GM12874 (cell line): Measurements from ENCODE around the gene PRKAG2.

Source experiments
- TF ChIP-seq, protein P1 (sequence below): IDR thresholded peaks from 2 replicates; pipeline ENCODE4 v1.5.1; 2011; ENCODE audit warnings: low read depth, mild to moderate bottlenecking, control low read depth, low read length, moderate library complexity; ENCODE audit not compliant: insufficient read depth

PRKAG2 gene

DNA sequence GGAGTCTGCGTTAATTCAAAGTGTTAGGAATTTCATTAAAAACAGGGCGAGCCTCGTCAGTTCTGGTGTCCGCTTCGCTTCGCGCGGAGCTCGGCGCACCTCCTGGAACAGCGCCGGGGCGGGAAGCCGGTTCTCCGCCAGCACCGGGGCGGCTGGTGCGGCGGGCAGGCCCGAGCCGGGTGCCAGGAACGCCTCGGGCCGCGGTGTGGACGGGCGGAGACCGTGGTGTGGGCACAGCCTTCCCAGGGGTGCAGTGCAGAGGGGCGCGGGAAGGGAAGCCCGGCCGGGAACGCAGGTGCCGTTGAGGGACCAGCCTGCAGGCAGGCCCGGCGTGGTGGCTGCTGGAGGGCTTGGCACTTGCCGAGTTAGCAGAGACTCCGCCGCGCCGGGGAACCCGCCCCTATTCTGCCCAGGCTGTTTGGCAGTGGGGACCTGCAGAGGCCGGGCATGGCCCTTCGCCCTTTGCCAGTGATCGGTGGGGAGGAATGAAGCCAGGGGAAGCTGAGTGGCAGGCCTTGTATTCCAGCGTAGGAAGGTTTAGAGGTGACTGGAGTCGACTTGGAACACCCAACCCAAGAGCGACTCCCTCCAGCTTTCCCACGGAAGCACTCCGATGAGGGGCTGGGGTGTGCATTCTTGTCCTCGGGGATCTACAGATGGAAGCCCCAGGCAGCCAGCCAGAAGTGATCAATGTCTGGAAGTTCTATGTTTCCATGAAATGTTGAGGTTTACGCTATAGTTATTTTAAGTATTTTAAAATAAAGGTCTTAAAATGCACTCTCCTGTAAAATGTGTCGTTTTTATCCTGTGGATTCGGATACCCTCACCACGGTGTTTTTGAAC, 356.3 kb downstream of the PRKAG2 start:
- TF ChIP-seq, protein P1, sequence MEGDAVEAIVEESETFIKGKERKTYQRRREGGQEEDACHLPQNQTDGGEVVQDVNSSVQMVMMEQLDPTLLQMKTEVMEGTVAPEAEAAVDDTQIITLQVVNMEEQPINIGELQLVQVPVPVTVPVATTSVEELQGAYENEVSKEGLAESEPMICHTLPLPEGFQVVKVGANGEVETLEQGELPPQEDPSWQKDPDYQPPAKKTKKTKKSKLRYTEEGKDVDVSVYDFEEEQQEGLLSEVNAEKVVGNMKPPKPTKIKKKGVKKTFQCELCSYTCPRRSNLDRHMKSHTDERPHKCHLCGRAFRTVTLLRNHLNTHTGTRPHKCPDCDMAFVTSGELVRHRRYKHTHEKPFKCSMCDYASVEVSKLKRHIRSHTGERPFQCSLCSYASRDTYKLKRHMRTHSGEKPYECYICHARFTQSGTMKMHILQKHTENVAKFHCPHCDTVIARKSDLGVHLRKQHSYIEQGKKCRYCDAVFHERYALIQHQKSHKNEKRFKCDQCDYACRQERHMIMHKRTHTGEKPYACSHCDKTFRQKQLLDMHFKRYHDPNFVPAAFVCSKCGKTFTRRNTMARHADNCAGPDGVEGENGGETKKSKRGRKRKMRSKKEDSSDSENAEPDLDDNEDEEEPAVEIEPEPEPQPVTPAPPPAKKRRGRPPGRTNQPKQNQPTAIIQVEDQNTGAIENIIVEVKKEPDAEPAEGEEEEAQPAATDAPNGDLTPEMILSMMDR: no peak

DNA sequence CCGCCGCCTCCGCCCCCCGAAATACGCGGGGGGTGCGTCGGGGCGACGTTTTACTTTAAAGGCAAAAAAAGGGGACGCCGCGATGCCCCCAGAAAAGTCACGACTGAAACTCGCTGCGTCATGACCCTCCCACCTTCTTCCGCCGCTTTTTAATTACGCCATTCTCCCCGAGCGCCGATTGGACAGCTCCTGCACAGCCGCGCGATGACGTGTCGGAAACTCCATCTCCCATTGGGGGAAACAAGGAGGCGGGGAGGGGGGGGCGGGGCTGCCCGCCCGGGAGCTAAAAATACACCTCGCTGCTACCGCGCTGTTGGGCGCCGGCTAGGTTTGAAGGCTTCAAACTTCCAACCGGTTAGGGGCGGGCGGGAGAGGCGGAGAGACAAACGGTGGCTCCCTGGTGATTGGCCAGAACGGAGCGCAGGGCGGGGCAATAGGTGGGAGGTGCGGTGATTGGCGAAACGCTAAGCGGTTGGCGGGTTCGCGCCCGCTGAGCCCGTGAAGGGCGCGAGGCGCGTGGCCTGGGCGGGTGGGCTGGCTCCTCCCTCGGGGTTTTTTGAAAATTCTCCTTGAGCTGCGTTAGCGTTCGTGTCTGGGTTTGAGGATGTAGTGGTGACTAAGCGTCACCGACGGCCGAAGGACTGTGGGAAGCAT, 357.0 kb downstream of the PRKAG2 start, which contains the start of gene RHEB:
TSS of gene RHEB (minus strand) at position 131 of the 654 bp plus-strand sequence. CDS start 384 bp downstream, outside the sequence.
- TF ChIP-seq, protein P1: no peak

DNA sequence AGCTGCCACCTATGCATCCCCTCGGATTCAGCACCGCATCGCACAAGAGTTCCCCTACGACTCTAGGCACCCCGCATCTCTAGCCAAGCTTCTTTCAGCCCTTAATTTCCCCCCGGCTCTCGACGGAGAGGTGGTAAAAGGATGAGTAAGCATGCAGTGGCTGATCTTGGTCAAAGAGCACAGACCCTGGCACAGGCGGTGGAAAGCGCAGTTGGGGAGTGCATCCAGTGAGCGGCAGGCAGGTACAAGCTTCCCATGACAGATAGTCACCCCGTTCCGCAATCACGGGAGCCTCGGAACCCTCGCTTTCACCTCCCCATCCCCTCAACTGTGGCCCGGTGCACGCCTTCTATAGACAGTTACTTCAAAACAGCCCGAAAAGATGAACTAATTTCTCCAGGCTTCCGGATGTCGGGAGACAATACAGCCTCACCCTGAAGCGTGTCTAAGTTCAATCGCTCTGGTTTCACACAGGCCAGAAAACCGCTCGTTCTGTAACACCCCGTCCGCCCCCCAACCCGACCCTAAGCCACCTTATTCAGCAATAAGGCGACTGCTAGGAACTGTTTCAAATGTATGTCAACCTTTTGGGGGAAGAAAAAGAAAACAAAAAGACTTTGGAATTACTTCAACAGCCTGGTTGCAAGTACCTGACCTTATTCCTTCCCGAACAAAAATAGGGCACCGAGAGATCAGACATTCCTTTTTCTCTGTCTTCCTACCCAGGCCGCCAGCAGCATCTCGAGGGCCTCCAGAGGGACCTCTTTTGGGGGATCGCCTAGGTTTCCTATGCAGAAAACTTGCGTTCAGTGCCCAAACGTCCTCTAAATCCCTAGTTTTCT, 358.6 kb downstream of the PRKAG2 start:
- TF ChIP-seq, protein P1: no peak

DNA sequence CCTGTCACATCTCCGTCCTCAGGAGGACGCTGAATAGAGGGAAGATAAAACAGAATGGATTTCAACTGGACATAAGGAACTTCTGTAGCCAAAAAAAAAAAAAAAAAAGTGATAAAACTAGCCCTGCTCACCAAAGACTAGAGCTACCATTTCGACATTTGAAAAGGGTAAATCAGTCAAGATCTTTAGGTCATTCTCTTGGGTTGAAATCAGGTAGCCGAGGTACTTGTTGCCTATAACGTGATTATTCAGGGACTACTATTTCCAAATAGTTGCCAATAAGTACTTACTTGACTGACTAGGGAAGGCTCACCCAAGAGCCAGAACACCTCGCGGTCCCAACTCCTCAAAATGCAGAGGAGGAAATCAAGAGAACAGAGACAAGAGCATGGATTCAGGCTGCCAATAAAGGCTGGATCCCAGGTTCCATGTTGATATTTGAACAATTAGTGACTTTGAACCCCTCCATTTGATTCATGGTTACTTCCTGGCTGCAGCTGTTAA, 359.3 kb downstream of the PRKAG2 start:
- TF ChIP-seq, protein P1: no peak

DNA sequence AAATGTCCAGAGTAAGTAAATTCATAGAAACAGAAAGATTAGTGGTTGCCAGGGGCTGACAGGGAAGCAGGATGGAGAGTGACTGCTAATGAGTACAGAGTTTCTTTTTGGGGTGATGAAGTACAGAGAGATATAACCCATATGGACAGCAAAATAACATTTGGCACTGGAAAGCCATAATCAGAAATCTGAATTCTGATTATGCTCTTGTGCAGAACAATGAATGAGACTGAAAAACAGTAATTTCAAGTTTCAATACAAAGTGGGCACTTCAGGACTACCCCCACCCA, 361.7 kb downstream of the PRKAG2 start:
- TF ChIP-seq, protein P1: no peak

DNA sequence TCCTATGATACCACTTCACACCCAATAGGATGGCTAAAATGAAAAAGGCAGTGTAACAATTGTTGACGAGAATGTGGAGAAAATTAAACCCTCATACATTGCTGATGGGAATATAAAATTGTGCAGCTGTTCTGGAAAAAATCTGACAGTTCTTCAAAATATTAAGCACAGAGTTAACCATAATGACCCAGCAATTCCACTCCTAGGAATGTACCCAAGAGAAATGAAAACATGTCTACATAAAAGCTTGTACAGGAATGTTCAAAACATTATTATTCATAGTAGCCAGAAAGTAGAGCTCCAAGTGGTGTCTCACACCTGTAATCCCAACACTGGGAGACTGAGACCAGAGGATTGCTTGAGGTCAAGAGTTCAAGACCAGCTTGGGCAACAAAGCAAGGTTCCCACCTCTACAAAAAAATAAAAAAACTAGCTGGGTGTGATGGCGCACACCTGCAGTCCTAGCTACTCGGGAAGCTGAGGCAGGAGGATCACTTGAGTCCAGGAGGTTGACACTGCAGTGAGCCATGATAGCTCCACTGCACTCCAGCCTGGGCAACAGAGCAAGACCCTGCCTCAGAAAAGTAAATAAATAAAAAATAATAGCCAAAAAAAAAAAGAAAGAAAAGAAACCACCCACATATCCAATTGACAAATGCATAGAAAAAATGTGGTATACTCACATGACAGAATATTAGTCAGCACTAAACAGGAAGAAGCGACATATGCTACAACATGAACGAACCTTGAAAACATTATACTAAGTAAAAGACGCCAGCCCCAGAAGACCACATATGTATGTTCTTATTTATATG, 362.2 kb downstream of the PRKAG2 start:
- TF ChIP-seq, protein P1: no peak
